Ovary (tissue), 9 donors: Measurements from ENCODE around the gene SF3B3. TPM values are rescaled to one million over a fixed set of nuclear protein-coding genes. Genes with fewer than 3 reads are reported as not detected.

ENCODE experiments used
- DNase-seq, 5 donors: peaks; one replicate each; pipeline ENCODE4 v3.0.0-alpha.2; 2019 to 2020
- H3K27ac ChIP-seq, 2 donors: fragments of 200-600 bp; one replicate each; pipeline versions ENCODE4 v1.5.1 to v1.8.0; 2019 to 2022
- H3K27me3 ChIP-seq: fragments of 200-600 bp; one replicate; pipeline ENCODE4 v1.8.0; 2022
- H3K36me3 ChIP-seq: fragments of 200-600 bp; sonication (generic); one replicate; pipeline ENCODE4 v1.5.1; 2019
- H3K4me1 ChIP-seq: one replicate; pipeline ENCODE4 v1.8.1; 2013; ENCODE audit warnings: mild to moderate bottlenecking, moderate library complexity; ENCODE audit not compliant: insufficient read depth
- H3K4me3 ChIP-seq: fragments of 200-600 bp; sonication (generic); one replicate; pipeline ENCODE4 v1.5.1; 2017
- H3K9me3 ChIP-seq, 2 donors: fragments of 200-600 bp in 1 of 2; sonication (generic) in 1 of 2; one replicate each; pipeline versions ENCODE4 v1.5.1 to v1.8.1; 2013 to 2019; ENCODE audit warnings: mild to moderate bottlenecking in 1 of 2, moderate library complexity in 1 of 2
- CTCF ChIP-seq, 3 donors: fragments of 450-650 bp in 2 of 3; fragments of 200-600 bp in 1 of 3; IDR thresholded peaks; one replicate each; pipeline versions ENCODE4 v1.5.1 to v1.8.0; 2016 to 2022; ENCODE audit warnings: antibody characterized with exemption in 3 of 3, mild to moderate bottlenecking in 1 of 3
- EP300 ChIP-seq: sonication (generic); formaldehyde crosslinking; IDR thresholded peaks from one replicate; pipeline ENCODE4 v1.6.1; 2017; ENCODE audit warnings: antibody characterized with exemption
- POLR2A ChIP-seq: fragments of 450-650 bp; IDR thresholded peaks from one replicate; pipeline ENCODE4 v1.6.1; 2017; ENCODE audit warnings: antibody characterized with exemption, mild to moderate bottlenecking, moderate library complexity
- WGBS, 3 donors: extraction: QIAGEN DNeasy Blood & Tissue Kit in 1 of 3; methylation state at CpG; one replicate each; pipeline versions ENCODE4 v1.1.5 to v1.1.7; 2013 to 2017; 5-methylcytosine and 5-hydroxymethylcytosine counted together
- intact Hi-C, 4 donors: fragments of 100-400 bp; cut with DNase I; formaldehyde crosslinking; loops; one replicate each; pipeline versions ENCODE4 v1.11.0 to v1.15.1; 2022 to 2023
- polyA plus RNA-seq, 2 donors: library from polyadenylated mRNA; stranded (reverse); fragments of 200-250 nt in 1 of 2; fragments of 350-450 nt in 1 of 2; fragmentation: Illumina TruSeq in 1 of 2; extraction: RNeasy Lipid Tissue Mini Kit (QIAGEN cat#74804) in 1 of 2; gene quantifications; one replicate each; pipeline ENCODE4 v1.2.3, GENCODE V29; 2013 to 2014
- total RNA-seq, 7 donors: library from RNA; depleted of rRNA in 2 of 7; stranded (reverse); fragments of >200 nt in 2 of 7; fragmentation: NEBNext Ultra II Directional in 3 of 7; extraction: Animal tissue kit (Norgen Biotek cat#: 25700) in 3 of 7; gene quantifications; one replicate each; pipeline versions ENCODE4 v1.1.0 to v1.2.4, GENCODE V29; 2016 to 2023
- donor health status: DM: no; HTN: no; CAD: no; lungs with moderate emphysema.
- donor health status: DM: no; HTN: no; CAD: no.
- donor health status: Bipolar disorder and iron deficiency.
- donor health status: DM: yes; HTN: yes; CAD: no.
- donor health status: DM: no; HTN: no; CAD: no.
- donor health status: DM: yes; HTN: yes; CAD: no.

Gene SF3B3
- total and polyA plus RNA-seq, 9 donors: 76.1 to 326 (median 282) TPM

DNA sequence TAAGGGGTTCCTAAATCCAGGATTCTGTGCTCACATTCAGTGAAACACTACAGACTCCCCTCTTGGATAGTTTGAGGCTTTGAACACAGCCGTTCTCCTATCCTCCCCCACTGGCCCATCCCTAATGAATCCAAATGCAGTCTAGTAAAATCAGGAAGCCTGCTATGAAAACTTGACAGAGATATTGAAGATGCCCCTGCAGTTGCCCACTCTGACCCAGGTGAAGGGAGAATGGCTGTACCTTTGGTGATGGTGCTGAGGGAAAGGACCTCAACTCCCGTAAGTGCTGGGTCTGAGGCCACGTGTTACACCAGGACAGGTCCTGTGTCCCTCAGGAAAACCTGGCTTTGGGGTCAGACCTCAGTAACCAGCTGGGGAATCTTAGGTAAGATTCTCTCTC, 54.4 kb downstream of the SF3B3 start:
- Histone ChIP-seq H3K4me1 (peaks cover 9% of the 10 kb centered on the region), H3K36me3 (no peaks in the 10 kb centered on the region), H3K27ac (no peak overlapping the region), H3K27me3 (no peaks in the 10 kb centered on the region), H3K9me3 (no peaks in the 10 kb centered on the region), H3K4me3 (no peak overlapping the region)
- no peak for DNase-seq
- intact Hi-C loops: no loop called here
- WGBS, 3 donors: 58 to 71% (median 66%) methylated on average over 3 of the region's 3 CpGs
- no peak for TF ChIP-seq POLR2A
- TF ChIP-seq CTCF (IDR thresholded peaks at IDR 0.05): no peak
- TF ChIP-seq EP300: no peak

DNA sequence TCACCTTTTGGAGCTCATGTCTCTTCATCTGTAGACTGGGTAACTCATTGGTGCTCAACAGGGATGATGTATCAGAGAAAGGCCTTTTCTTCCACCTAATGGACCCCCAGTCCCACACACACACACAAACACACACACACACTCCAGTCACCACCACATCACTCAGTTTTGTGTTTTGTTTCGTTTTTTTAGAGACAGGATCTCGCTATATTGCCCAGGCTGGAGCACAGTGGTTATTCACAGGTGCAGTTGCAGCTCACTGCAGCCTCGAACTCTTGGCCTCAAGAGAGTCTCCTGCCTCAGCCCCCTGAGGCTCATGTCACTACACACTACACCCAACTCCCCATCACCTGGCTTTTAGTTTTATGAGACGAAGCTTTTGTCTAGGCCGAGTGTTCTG, 55.6 kb downstream of the SF3B3 start:
- Histone ChIP-seq H3K36me3 (no peaks in the 10 kb centered on the region), H3K4me1 (peaks cover 5% of the 10 kb centered on the region), H3K27ac (no peak overlapping the region), H3K9me3 (no peaks in the 10 kb centered on the region), H3K4me3 (no peak overlapping the region), H3K27me3 (no peaks in the 10 kb centered on the region)
- WGBS, 3 donors: 81 to 86% (median 85%) methylated on average over 5 of the region's 5 CpGs
- no peak for DNase-seq
- no peak for TF ChIP-seq CTCF (IDR thresholded peaks at IDR 0.05)
- TF ChIP-seq POLR2A: no peak
- TF ChIP-seq EP300: no peak
- intact Hi-C loops: no loop called here

GRCh38 chr16:70579648-70580630, 56.3 kb downstream of the SF3B3 start:
- DNase-seq: peak; percentile 30 to 62 (median 39)
- 55 to 59% (median 59%) methylated on average over 19 to 21 of the region's 21 CpGs for WGBS, 3 donors
- H3K4me1 ChIP-seq: peaks cover 5% of the 10 kb centered on the region
- no peaks in the 10 kb centered on the region for H3K9me3 ChIP-seq
- no peak overlapping the region for H3K27ac ChIP-seq
- no peaks in the 10 kb centered on the region for H3K36me3 ChIP-seq
- H3K4me3 ChIP-seq: no peak overlapping the region
- intact Hi-C loops: no loop called here
- TF ChIP-seq EP300 (no peak), POLR2A (no peak), CTCF (IDR thresholded peaks at IDR 0.05) (no peak)
- no peaks in the 10 kb centered on the region for H3K27me3 ChIP-seq

GRCh38 chr16:70582280-70582978, 58.8 kb downstream of the SF3B3 start:
- Histone ChIP-seq H3K4me3 (no peak overlapping the region), H3K4me1 (peaks cover 3% of the 10 kb centered on the region), H3K27me3 (no peaks in the 10 kb centered on the region), H3K27ac (no peak overlapping the region), H3K36me3 (no peaks in the 10 kb centered on the region), H3K9me3 (no peaks in the 10 kb centered on the region)
- 79 to 92% (median 91%) methylated on average over 11 of the region's 11 CpGs for WGBS, 3 donors
- intact Hi-C loops: no loop called here
- DNase-seq: peak in 1 of 5 donors; percentile 29
- TF ChIP-seq CTCF (IDR thresholded peaks at IDR 0.05): no peak
- TF ChIP-seq POLR2A: no peak
- no peak for TF ChIP-seq EP300
